ENCODE measurements around the gene LIN37.

Gene LIN37

DNA sequence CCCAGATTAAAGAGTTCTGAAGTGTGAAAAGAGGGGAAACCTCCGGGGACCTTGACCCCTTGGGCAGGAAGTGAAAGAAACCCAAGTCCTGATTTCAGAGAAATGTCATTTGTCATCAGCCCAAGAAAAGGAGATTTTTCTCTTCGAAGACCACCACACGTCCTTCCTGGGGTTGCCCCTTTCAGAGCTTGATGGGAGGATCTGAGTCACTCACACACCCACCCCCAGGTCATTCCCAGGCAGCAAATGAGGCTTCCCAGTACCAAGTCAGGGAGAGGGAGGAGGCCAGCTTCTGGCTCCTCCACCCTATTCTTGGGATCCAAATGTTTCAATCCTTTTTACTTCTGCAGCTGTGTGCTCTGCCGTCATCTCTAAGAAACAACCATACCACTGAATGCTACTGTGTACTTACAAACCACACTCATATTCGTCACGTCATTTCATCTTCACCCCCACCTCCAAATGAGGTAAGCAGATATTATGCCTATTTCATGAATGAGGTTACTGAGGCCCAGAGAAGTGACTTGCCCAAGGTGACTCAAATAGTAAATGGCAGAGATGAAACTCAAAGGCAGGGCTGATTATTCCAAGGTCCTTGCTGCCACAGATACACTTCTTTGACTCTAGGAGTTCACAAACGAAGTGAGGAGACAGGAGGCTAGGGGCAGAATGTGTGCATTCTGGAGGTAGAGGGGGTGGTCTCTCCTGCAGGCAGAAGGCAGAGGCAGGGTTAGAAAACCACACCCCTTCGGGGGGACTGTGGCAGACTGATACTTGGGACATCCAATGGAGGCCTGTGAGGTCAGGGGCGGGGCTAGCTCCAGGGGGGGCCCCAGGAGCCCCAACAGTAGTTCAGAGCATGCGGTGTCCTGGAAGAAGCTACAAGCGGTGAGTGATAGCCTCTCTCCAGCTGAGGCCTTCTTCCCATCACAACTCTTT, 35.5 kb upstream of the LIN37 start:
- no peak overlapping the region for H3K27ac ChIP-seq
- TF ChIP-seq, protein P1, sequence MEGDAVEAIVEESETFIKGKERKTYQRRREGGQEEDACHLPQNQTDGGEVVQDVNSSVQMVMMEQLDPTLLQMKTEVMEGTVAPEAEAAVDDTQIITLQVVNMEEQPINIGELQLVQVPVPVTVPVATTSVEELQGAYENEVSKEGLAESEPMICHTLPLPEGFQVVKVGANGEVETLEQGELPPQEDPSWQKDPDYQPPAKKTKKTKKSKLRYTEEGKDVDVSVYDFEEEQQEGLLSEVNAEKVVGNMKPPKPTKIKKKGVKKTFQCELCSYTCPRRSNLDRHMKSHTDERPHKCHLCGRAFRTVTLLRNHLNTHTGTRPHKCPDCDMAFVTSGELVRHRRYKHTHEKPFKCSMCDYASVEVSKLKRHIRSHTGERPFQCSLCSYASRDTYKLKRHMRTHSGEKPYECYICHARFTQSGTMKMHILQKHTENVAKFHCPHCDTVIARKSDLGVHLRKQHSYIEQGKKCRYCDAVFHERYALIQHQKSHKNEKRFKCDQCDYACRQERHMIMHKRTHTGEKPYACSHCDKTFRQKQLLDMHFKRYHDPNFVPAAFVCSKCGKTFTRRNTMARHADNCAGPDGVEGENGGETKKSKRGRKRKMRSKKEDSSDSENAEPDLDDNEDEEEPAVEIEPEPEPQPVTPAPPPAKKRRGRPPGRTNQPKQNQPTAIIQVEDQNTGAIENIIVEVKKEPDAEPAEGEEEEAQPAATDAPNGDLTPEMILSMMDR (conservative IDR thresholded peaks at IDR 0.05), result no peak

DNA sequence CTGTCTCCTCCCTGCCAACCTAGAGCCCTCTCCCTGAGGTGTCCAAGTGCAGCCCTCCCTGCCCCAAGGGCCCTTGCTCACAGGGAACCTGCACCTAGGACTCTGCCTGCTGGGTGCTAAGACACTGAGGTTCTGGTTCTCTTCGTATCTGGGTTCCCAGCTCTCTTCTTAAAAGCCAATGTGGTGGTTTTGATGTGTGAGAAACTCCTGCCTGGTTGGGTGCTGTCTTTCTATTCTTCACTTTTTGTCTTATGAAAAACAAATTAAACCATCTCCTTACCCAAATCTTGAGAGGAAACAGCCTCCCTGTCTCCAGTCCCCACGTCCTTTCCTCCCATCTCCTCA, 34.9 kb upstream of the LIN37 start:
- TF ChIP-seq, protein P1 (conservative IDR thresholded peaks at IDR 0.05), result no peak
- no peak overlapping the region for H3K27ac ChIP-seq

DNA sequence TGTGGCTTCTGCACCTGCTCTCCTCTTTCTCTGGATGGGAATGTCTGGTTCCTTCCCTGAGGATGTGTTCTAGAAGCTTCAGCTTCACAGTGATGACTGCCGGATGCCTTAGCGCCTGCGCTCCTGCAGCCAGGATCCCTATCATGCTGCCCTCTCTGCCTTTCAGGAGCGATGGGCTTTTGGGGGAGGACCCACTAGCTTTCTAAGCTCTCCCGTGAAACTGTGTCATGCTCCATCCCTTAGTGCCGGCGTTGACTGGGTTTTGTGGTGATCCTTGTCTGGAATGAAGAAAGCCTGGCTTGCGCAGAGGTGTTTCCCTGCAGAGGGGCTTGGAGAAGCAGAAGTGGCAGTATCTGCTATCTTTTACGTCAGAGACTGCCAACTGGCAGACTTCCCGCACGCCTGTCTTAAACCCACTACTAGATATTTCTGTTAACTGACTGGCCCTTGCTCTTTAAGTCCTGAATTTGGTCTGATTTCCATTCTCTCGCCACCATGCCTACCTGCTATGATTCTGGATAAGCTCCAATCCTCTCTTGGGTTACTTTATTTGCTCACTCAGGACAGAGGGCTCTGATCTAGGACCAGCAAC, 34.4 kb upstream of the LIN37 start:
- TF ChIP-seq, protein P1 (conservative IDR thresholded peaks at IDR 0.05), result no peak
- no peak overlapping the region for H3K27ac ChIP-seq

DNA sequence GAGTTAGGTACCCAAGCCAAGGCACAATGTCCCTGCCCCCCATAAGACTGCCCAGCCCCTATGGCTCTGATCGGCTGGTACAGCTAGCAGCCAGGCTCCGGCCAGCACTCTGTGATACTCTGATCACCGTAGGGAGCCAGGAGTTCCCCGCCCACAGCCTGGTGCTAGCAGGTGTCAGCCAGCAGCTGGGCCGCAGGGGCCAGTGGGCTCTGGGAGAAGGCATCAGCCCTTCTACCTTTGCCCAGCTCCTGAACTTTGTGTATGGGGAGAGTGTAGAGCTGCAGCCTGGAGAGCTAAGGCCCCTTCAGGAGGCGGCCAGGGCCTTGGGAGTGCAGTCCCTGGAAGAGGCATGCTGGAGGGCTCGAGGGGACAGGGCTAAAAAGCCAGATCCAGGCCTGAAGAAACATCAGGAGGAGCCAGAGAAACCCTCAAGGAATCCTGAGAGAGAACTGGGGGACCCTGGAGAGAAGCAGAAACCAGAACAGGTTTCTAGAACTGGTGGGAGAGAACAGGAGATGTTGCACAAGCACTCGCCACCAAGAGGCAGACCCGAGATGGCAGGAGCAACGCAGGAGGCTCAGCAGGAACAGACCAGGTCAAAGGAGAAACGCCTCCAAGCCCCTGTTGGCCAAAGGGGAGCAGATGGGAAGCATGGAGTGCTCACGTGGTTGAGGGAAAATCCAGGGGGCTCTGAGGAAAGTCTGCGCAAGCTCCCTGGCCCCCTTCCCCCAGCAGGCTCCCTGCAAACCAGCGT, 33.6 kb upstream of the LIN37 start:
- peak overlapping the region; percentile 98 for H3K27ac ChIP-seq
- TF ChIP-seq, protein P1 (conservative IDR thresholded peaks at IDR 0.05), result peak; percentile 28; the same call in 1 of the 2 replicates

DNA sequence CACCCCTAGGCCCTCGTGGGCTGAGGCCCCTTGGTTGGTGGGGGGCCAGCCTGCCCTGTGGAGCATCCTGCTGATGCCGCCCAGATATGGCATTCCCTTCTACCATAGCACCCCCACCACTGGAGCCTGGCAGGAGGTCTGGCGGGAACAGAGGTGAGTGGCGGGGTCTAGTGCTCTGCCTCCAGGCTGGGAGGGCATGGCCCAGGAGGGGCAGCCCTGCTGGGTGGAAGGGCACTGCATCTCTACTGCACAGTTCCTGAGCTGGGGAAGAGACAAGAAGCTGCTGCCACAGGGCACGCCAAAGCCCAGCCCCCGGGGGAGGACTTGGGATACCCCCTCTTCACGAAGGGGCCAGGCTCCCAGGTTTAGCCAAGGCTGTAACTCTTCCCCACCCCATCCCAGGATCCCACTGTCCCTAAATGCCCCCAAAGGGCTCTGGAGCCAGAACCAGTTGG, 33.0 kb upstream of the LIN37 start:
- TF ChIP-seq, protein P1 (conservative IDR thresholded peaks at IDR 0.05), result no peak
- H3K27ac ChIP-seq, result peak overlapping the region; percentile 98

DNA sequence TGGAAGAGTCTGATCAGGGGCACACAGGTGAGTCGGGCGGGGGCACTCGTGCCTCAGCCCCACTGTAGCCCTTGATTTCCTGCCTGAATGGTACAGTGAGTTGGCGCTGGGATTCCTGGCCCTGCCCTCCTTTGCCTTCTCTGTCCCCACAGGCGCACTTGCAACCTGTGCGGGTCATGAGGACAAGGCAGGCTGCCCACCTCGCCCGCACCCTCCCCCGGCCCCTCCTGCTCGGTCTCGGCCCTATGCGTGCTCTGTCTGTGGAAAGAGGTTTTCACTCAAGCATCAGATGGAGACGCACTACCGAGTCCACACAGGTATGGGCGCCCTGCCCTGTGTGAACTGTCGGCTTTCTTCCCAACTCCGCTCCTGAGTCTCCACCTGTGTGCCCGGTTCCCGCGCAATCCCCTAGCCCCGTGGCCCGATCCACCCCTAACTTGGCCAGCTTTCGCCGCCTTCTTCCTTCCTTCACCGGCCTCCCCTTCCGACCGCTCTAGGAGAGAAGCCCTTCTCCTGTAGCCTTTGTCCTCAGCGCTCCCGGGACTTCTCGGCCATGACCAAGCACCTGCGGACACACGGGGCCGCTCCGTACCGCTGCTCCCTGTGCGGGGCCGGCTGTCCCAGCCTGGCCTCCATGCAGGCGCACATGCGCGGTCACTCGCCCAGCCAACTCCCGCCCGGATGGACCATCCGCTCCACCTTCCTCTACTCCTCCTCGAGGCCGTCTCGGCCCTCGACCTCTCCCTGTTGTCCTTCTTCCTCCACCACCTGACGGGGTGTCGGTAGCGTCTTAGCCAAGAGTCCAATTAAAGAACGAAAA, 32.2 kb upstream of the LIN37 start:
- H3K27ac ChIP-seq, result peak overlapping the region; percentile 98
- TF ChIP-seq, protein P1 (conservative IDR thresholded peaks at IDR 0.05), result no peak

Measured in VCaP (cell line).